ENCODE data around the gene JMJD4.

JMJD4 gene

GRCh38 chr1:227734856-227735538, at the start of gene JMJD4, which contains the start of gene SNAP47:
TSS of gene JMJD4 (minus strand) at chr1:227735302. CDS start at chr1:227735273, 29 bp downstream.
TSS of gene SNAP47 (plus strand) at chr1:227735435. CDS start at chr1:227747737, 12,302 bp downstream.
- peak; percentile 97 for DNase-seq (ENCODE audit: low spot score)

- DNase-seq (ENCODE audit: low spot score): no peak
Measured at GRCh38 chr1:227782226-227782625, 47.1 kb upstream of the JMJD4 start.

- DNase-seq (ENCODE audit: low spot score): no peak
Measured at GRCh38 chr1:227781314-227781930, 46.3 kb upstream of the JMJD4 start.

- no peak for DNase-seq (ENCODE audit: low spot score)
Measured at GRCh38 chr1:227780101-227781044, 45.3 kb upstream of the JMJD4 start.

- no peak for DNase-seq (ENCODE audit: low spot score)
Measured at GRCh38 chr1:227779685-227780084, 44.6 kb upstream of the JMJD4 start.

GRCh38 chr1:227779021-227779441, 43.9 kb upstream of the JMJD4 start:
- DNase-seq (ENCODE audit: low spot score): no peak

- no peak for DNase-seq (ENCODE audit: low spot score)
Measured at GRCh38 chr1:227778401-227778947, 43.4 kb upstream of the JMJD4 start.

GRCh38 chr1:227777646-227778045, 42.5 kb upstream of the JMJD4 start:
- no peak for DNase-seq (ENCODE audit: low spot score)

GRCh38 chr1:227777156-227777555, 42.1 kb upstream of the JMJD4 start:
- no peak for DNase-seq (ENCODE audit: low spot score)

- DNase-seq (ENCODE audit: low spot score): no peak
Measured at GRCh38 chr1:227776331-227776771, 41.2 kb upstream of the JMJD4 start.

GRCh38 chr1:227775841-227776240, 40.7 kb upstream of the JMJD4 start:
- DNase-seq (ENCODE audit: low spot score): no peak

- DNase-seq (ENCODE audit: low spot score): no peak
Measured at GRCh38 chr1:227774821-227775661, 39.9 kb upstream of the JMJD4 start.

GRCh38 chr1:227774051-227774731, 39.1 kb upstream of the JMJD4 start:
- no peak for DNase-seq (ENCODE audit: low spot score)

GRCh38 chr1:227773558-227773957, 38.5 kb upstream of the JMJD4 start:
- DNase-seq (ENCODE audit: low spot score): no peak

GRCh38 chr1:227771771-227772170, 36.7 kb upstream of the JMJD4 start:
- DNase-seq (ENCODE audit: low spot score): no peak

- DNase-seq (ENCODE audit: low spot score): no peak
Measured at GRCh38 chr1:227771326-227771725, 36.2 kb upstream of the JMJD4 start.

GRCh38 chr1:227770812-227771211, 35.7 kb upstream of the JMJD4 start:
- DNase-seq (ENCODE audit: low spot score): no peak

- DNase-seq (ENCODE audit: low spot score): no peak
Measured at GRCh38 chr1:227769936-227770494, 34.9 kb upstream of the JMJD4 start.

GRCh38 chr1:227769047-227769935, 34.2 kb upstream of the JMJD4 start:
- DNase-seq (ENCODE audit: low spot score): no peak
